HEK293 (cell line): ENCODE data around the gene DOCK3.

Experiments used
- CTCF ChIA-PET: fragments of 350-600 bp; formaldehyde crosslinking; extraction: SDS; loops from one replicate; lab custom pipeline; 2021; ENCODE audit warnings: antibody characterized with exemption; lab: Yijun Ruan, JAX
- POLR2A ChIA-PET: fragments of 300-600 bp; formaldehyde crosslinking; extraction: SDS; loops from one replicate; lab custom pipeline; 2020; ENCODE audit warnings: antibody characterized with exemption, inconsistent platforms; lab: Yijun Ruan, JAX
- H3K27ac ChIP-seq: fragments of 200-500 bp; sonication (Bioruptor generic); 2 replicates; pipeline ENCODE4 v1.5.1; 2014; ENCODE audit warnings: low read depth, low read length, control low read depth, inconsistent platforms; ENCODE audit errors: extremely low read depth
- H3K36me3 ChIP-seq, 2 experiments: fragments of 200-500 bp in 1 of 2; sonication (Bioruptor generic) in 1 of 2; 1 replicate in 1 of 2; 2 replicates in 1 of 2; pipeline ENCODE4 v1.5.1; 2014 to 2017; ENCODE audit warnings: inconsistent platforms in 2 of 2, low read length in 2 of 2; ENCODE audit not compliant: control insufficient read depth in 2 of 2, insufficient read depth in 1 of 2
- H3K4me1 ChIP-seq: fragments of 200-500 bp; sonication (Bioruptor generic); 2 replicates; pipeline ENCODE4 v1.5.1; 2014; ENCODE audit warnings: mild to moderate bottlenecking, low read length, inconsistent platforms; ENCODE audit not compliant: control insufficient read depth, insufficient read depth
- H3K4me3 ChIP-seq: 2 replicates; pipeline ENCODE4 v1.5.1; 2011; ENCODE audit warnings: low read depth, mild to moderate bottlenecking, control low read depth, low read length, moderate library complexity
- H3K9me3 ChIP-seq: fragments of 200-500 bp; sonication (Bioruptor generic); 2 replicates; pipeline ENCODE4 v1.5.1; 2014; ENCODE audit warnings: low read depth, low read length, inconsistent platforms; ENCODE audit not compliant: control insufficient read depth, insufficient read depth
- AEBP2 ChIP-seq: fragments of 450-650 bp; formaldehyde crosslinking; IDR thresholded peaks from 2 replicates; pipeline ENCODE4 v1.5.1; 2016; ENCODE audit warnings: missing biosample characterization, missing genetic modification characterization, borderline replicate concordance
- HOXD13 ChIP-seq: sonication (generic); formaldehyde crosslinking; IDR thresholded peaks from 2 replicates; pipeline ENCODE4 v1.8.0; 2022; ENCODE audit warnings: missing genetic modification reagents, borderline replicate concordance
- OVOL3 ChIP-seq: fragments of 450-650 bp; formaldehyde crosslinking; IDR thresholded peaks from 2 replicates; pipeline ENCODE4 v1.5.1; 2016; ENCODE audit warnings: missing biosample characterization, missing genetic modification characterization
- ZBTB1 ChIP-seq: fragments of 450-650 bp; formaldehyde crosslinking; IDR thresholded peaks from 2 replicates; pipeline ENCODE4 v1.5.1; 2016; ENCODE audit warnings: missing biosample characterization, missing genetic modification characterization
- ZBTB17 ChIP-seq: fragments of 450-650 bp; formaldehyde crosslinking; IDR thresholded peaks from 2 replicates; pipeline ENCODE4 v1.5.1; 2016; ENCODE audit warnings: missing biosample characterization, missing genetic modification characterization
- ZBTB20 ChIP-seq: fragments of 450-650 bp; formaldehyde crosslinking; IDR thresholded peaks from 2 replicates; pipeline ENCODE4 v1.5.1; 2016; ENCODE audit warnings: missing biosample characterization, missing genetic modification characterization
- ZNF10 ChIP-seq: fragments of 450-650 bp; formaldehyde crosslinking; IDR thresholded peaks from 2 replicates; pipeline ENCODE4 v1.5.1; 2017; ENCODE audit warnings: missing biosample characterization, missing genetic modification characterization
- ZNF133 ChIP-seq: fragments of 450-650 bp; formaldehyde crosslinking; IDR thresholded peaks from 2 replicates; pipeline ENCODE4 v1.5.1; 2016; ENCODE audit warnings: missing biosample characterization, missing genetic modification characterization
- ZNF221 ChIP-seq: fragments of 450-650 bp; formaldehyde crosslinking; IDR thresholded peaks from 2 replicates; pipeline ENCODE4 v1.5.1; 2017; ENCODE audit warnings: missing biosample characterization, missing genetic modification characterization, borderline replicate concordance
- ZNF23 ChIP-seq: fragments of 450-650 bp; formaldehyde crosslinking; IDR thresholded peaks from 2 replicates; pipeline ENCODE4 v1.5.1; 2016; ENCODE audit warnings: missing biosample characterization, missing genetic modification characterization, borderline replicate concordance
- ZNF280D ChIP-seq: fragments of 450-650 bp; formaldehyde crosslinking; IDR thresholded peaks from 2 replicates; pipeline ENCODE4 v1.5.1; 2016; ENCODE audit warnings: missing biosample characterization, missing genetic modification characterization
- ZNF398 ChIP-seq: fragments of 450-650 bp; formaldehyde crosslinking; IDR thresholded peaks from 2 replicates; pipeline ENCODE4 v1.5.1; 2017; ENCODE audit warnings: missing biosample characterization, missing genetic modification characterization
- ZNF548 ChIP-seq: fragments of 450-650 bp; formaldehyde crosslinking; IDR thresholded peaks from 2 replicates; pipeline ENCODE4 v1.5.1; 2016; ENCODE audit warnings: missing biosample characterization, missing genetic modification characterization
- ZNF621 ChIP-seq: fragments of 450-650 bp; formaldehyde crosslinking; IDR thresholded peaks from 2 replicates; pipeline ENCODE4 v1.5.1; 2017; ENCODE audit warnings: missing biosample characterization, missing genetic modification characterization
- ZNF629 ChIP-seq: fragments of 450-650 bp; formaldehyde crosslinking; IDR thresholded peaks from 2 replicates; pipeline ENCODE4 v1.5.1; 2017; ENCODE audit warnings: missing biosample characterization, missing genetic modification characterization
- ZNF747 ChIP-seq: fragments of 450-650 bp; formaldehyde crosslinking; IDR thresholded peaks from 2 replicates; pipeline ENCODE4 v1.5.1; 2016; ENCODE audit warnings: missing biosample characterization, missing genetic modification characterization
- ZNF837 ChIP-seq: fragments of 450-650 bp; formaldehyde crosslinking; IDR thresholded peaks from 2 replicates; pipeline ENCODE4 v1.5.1; 2016; ENCODE audit warnings: missing biosample characterization, missing genetic modification characterization
- ZNF843 ChIP-seq: fragments of 450-650 bp; formaldehyde crosslinking; IDR thresholded peaks from 2 replicates; pipeline ENCODE4 v1.5.1; 2016; ENCODE audit warnings: missing biosample characterization, missing genetic modification characterization
- ZXDB ChIP-seq: fragments of 450-650 bp; formaldehyde crosslinking; IDR thresholded peaks from 2 replicates; pipeline ENCODE4 v1.5.1; 2016; ENCODE audit warnings: missing biosample characterization, missing genetic modification characterization
- TF ChIP-seq, protein P1 (sequence below): fragments of 450-650 bp; formaldehyde crosslinking; IDR thresholded peaks from 2 replicates; pipeline ENCODE4 v1.5.1; 2016; ENCODE audit warnings: missing biosample characterization, missing genetic modification characterization

The DOCK3 gene

DNA sequence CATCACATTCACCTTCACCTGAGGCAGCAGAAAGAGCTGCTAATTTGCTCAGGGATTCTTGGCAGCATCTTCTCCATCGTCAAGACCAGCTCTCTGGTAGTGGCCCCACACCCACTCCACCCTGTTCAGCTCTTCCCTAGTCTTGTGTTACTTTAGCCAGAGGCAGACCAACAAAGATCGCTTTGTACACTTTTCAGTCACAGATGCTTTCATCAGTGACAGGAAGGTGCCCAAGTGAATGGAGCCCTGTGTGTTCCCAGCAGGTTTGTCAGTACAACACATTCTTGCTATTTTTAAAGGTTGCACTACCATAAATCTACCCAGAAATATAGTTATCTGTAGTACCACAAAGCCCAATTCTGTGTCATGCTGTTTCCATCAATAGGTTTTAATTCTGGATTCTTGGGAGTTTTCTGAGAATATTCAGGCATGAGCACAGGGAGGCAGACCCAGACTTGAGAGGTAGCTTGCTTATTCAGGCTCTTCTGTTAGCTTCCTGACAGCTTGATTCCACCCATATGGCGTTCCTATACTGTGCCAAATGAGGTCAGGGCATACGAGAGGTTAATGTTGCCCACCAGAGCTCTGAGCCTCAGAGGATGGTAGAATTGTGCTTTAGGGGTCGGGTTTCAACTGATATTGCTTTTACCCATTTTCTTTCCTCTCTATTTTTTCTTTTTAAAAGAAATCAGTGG is 600.5 kb downstream of the DOCK3 start:
- H3K27ac ChIP-seq, result no peak overlapping the region
- H3K36me3 ChIP-seq, result peaks cover 0 to 39% of the 10 kb centered on the region in 2 experiments; a peak in 1 of 3 replicates
- CTCF ChIA-PET, result interaction anchor here (0.9 to 1.3 kb wide), 2 partner anchors 97 to 114 kb away, joined by 4 to 5 read pairs; no protein-coding TSS in a partner anchor
- H3K9me3 ChIP-seq, result no peaks in the 10 kb centered on the region
- no peak for TF ChIP-seq ZBTB20
- TF ChIP-seq ZNF621 (tag by site-specific recombination), result no peak
- TF ChIP-seq ZNF837 (tag by site-specific recombination), result no peak
- TF ChIP-seq ZNF10 (tag by site-specific recombination), result no peak
- TF ChIP-seq ZNF133 (tag by site-specific recombination), result no peak
- TF ChIP-seq, protein P1, sequence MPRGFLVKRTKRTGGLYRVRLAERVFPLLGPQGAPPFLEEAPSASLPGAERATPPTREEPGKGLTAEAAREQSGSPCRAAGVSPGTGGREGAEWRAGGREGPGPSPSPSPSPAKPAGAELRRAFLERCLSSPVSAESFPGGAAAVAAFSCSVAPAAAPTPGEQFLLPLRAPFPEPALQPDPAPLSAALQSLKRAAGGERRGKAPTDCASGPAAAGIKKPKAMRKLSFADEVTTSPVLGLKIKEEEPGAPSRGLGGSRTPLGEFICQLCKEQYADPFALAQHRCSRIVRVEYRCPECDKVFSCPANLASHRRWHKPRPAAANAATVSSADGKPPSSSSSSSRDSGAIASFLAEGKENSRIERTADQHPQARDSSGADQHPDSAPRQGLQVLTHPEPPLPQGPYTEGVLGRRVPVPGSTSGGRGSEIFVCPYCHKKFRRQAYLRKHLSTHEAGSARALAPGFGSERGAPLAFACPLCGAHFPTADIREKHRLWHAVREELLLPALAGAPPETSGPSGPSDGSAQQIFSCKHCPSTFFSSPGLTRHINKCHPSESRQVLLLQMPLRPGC (tag by site-specific recombination), result no peak
- TF ChIP-seq AEBP2 (tag by site-specific recombination), result no peak
- no peak for TF ChIP-seq ZNF221 (tag by site-specific recombination)
- no peak for TF ChIP-seq OVOL3 (tag by site-specific recombination)
- no peak for TF ChIP-seq ZBTB17 (tag by site-specific recombination)
- no peak for TF ChIP-seq ZNF280D (tag by site-specific recombination)
- TF ChIP-seq ZNF747, result no peak
- TF ChIP-seq ZNF843, result no peak
- TF ChIP-seq ZBTB1 (tag by site-specific recombination), result no peak
- no peak for TF ChIP-seq HOXD13
- TF ChIP-seq ZXDB (tag by site-specific recombination), result no peak
- no peak for TF ChIP-seq ZNF398 (tag by site-specific recombination)
- TF ChIP-seq ZNF629, result no peak
- no peak for TF ChIP-seq ZNF23 (tag by site-specific recombination)
- no peak for TF ChIP-seq ZNF548
- POLR2A ChIA-PET, result no interaction called here
- H3K4me1 ChIP-seq, result no peaks in the 10 kb centered on the region
- no peak overlapping the region for H3K4me3 ChIP-seq
